ENCODE measurements around the gene DIS3L2.

The DIS3L2 gene

GRCh38 chr2:232075859-232076258, 114.3 kb downstream of the DIS3L2 start:
- no peak overlapping the region for H3K4me3 ChIP-seq (replicated peaks; ENCODE audit: low read depth, low read length)
- no peak for DNase-seq (ENCODE audit: extremely low read depth, low read depth)
- TF ChIP-seq CTCF (IDR thresholded peaks at IDR 0.05; ENCODE audit: low read depth, low read length, missing control alignments), result no peak

GRCh38 chr2:232076272-232076671, 114.8 kb downstream of the DIS3L2 start:
- no peak for TF ChIP-seq CTCF (IDR thresholded peaks at IDR 0.05; ENCODE audit: low read depth, low read length, missing control alignments)
- no peak overlapping the region for H3K4me3 ChIP-seq (replicated peaks; ENCODE audit: low read depth, low read length)
- DNase-seq (ENCODE audit: extremely low read depth, low read depth), result no peak

- no peak overlapping the region for H3K4me3 ChIP-seq (replicated peaks; ENCODE audit: low read depth, low read length)
- no peak for DNase-seq (ENCODE audit: extremely low read depth, low read depth)
- TF ChIP-seq CTCF (IDR thresholded peaks at IDR 0.05; ENCODE audit: low read depth, low read length, missing control alignments), result no peak
Measured at GRCh38 chr2:232076736-232077135, 115.2 kb downstream of the DIS3L2 start.

GRCh38 chr2:232085164-232085563, 123.7 kb downstream of the DIS3L2 start:
- H3K4me3 ChIP-seq (replicated peaks; ENCODE audit: low read depth, low read length), result no peak overlapping the region
- TF ChIP-seq CTCF (IDR thresholded peaks at IDR 0.05; ENCODE audit: low read depth, low read length, missing control alignments), result no peak
- no peak for DNase-seq (ENCODE audit: extremely low read depth, low read depth)

GRCh38 chr2:232085826-232086425, 124.4 kb downstream of the DIS3L2 start:
- TF ChIP-seq CTCF (IDR thresholded peaks at IDR 0.05; ENCODE audit: low read depth, low read length, missing control alignments), result no peak
- H3K4me3 ChIP-seq (replicated peaks; ENCODE audit: low read depth, low read length), result no peak overlapping the region
- no peak for DNase-seq (ENCODE audit: extremely low read depth, low read depth)

GRCh38 chr2:232088771-232089170, 127.3 kb downstream of the DIS3L2 start:
- no peak for TF ChIP-seq CTCF (IDR thresholded peaks at IDR 0.05; ENCODE audit: low read depth, low read length, missing control alignments)
- no peak overlapping the region for H3K4me3 ChIP-seq (replicated peaks; ENCODE audit: low read depth, low read length)
- DNase-seq (ENCODE audit: extremely low read depth, low read depth), result no peak

- H3K4me3 ChIP-seq (replicated peaks; ENCODE audit: low read depth, low read length), result no peak overlapping the region
- DNase-seq (ENCODE audit: extremely low read depth, low read depth), result no peak
- no peak for TF ChIP-seq CTCF (IDR thresholded peaks at IDR 0.05; ENCODE audit: low read depth, low read length, missing control alignments)
Measured at GRCh38 chr2:232094201-232094600, 132.7 kb downstream of the DIS3L2 start.

Data from HFF-Myc (cell line).